ENCODE data around the gene SLC25A34. TPM values are rescaled to one million over a fixed set of nuclear protein-coding genes. Genes with fewer than 3 reads are reported as not detected.
A peak's percentile ranks its signal among the peaks of the same experiment; 100 is the strongest.

The SLC25A34 gene
- total and polyA plus RNA-seq, 4 experiments from 2014 or later = 0.08 to 4.2 (median 2.2) TPM; not detected in 1

DNA sequence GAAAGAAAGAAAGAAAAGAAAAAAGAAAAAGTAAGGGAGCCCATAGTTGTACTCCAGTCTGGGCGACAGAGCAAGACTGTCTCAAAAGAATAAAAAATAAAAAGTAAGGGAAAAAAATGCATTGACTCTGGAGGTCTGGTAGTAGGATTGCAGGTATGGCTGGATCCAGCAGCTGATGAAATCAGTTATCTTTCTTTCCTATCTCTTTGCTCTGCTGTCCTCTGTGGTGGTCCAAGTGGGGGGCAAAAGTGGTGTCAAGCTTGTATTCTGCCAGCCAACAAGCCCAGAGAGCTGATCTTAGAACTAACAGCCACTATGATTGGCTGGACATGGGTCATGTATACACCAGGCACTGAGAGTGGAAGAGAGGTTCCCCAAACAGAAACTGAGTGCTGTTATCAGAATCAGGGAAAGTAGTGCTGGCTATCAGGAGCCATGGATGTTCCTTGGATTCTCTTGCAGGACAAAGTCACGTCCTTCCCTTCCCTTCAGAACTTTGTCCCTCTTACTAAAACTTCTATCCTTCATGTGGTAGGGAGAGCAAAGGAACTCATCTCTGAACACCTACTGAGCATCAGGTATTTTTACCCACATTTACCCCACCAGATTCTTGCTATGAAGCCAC, 19.1 kb downstream of the SLC25A34 start:
- H3K27me3 Mint-ChIP-seq = peaks cover 9 to 30% of the 10 kb centered on the region in 2 donors
- POLR2A ChIA-PET (ENCODE audit: partially characterized antibody) = no interaction called here

DNA sequence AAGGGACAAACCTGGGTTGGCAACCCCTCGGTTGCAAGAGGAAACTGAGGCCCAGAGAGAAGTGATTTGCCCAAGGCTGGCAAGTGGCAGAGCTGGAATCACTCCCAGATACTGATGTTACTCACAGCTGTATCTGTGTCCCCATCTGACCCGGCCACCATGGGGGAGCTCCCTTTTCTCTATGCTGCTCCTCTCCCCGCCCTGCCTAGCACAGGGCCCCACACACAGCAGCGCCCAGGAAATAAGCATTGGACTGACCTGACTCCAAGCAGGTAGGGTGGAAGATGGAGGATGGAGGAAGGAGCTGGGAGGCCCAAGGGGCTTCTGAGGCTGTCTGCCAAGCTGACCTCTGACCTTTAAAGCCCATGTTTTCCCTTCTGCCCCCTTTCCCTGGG, 19.6 kb downstream of the SLC25A34 start:
- Mint-ChIP-seq H3K4me3 (peak overlapping the region in 1 of 8 donors; percentile 79), H3K27me3 (peaks cover 11 to 30% of the 10 kb centered on the region in 2 donors), H3K36me3 (no peaks in the 10 kb centered on the region), H3K27ac (no peak overlapping the region), H3K9me3 (peaks cover 0 to 2% (median 0%) of the 10 kb centered on the region in 8 donors), H3K4me1 (peaks cover 6 to 23% (median 14%) of the 10 kb centered on the region in 4 donors)
- Histone ChIP-seq H3K4me1 (ENCODE audit: insufficient read depth, low read length) (peaks cover 21% of the 10 kb centered on the region), H3K4me3 (ENCODE audit: low read length in 2 of 2) (no peak overlapping the region), H3K9me3 (ENCODE audit: control insufficient read depth in 1 of 2, low read length in 2 of 2) (no peaks in the 10 kb centered on the region), H3K36me3 (ENCODE audit: insufficient read depth, low read length) (no peaks in the 10 kb centered on the region), H3K27ac (ENCODE audit: low read depth, low read length) (no peak overlapping the region), H3K27me3 (ENCODE audit: insufficient read depth, low read length) (peaks cover 4% of the 10 kb centered on the region)
- intact Hi-C loops (cut with micrococcal nuclease) = no loop called here
- CTCF ChIA-PET (ENCODE audit: partially characterized antibody) = no interaction called here
- POLR2A ChIA-PET (ENCODE audit: partially characterized antibody) = no interaction called here
- no peak for DNase-seq

More for the DNA sequence above, 19.1 kb downstream of the SLC25A34 start:
- Mint-ChIP-seq H3K4me3 (no peak overlapping the region), H3K36me3 (no peaks in the 10 kb centered on the region), H3K27ac (peak overlapping the region in 1 of 7 donors; percentile 18), H3K4me1 (peaks cover 6 to 23% (median 14%) of the 10 kb centered on the region in 4 donors), H3K9me3 (peaks cover 0 to 2% (median 0%) of the 10 kb centered on the region in 8 donors)
- Histone ChIP-seq H3K4me3 (ENCODE audit: low read length in 2 of 2) (no peak overlapping the region), H3K27me3 (ENCODE audit: insufficient read depth, low read length) (peaks cover 4% of the 10 kb centered on the region), H3K36me3 (ENCODE audit: insufficient read depth, low read length) (no peaks in the 10 kb centered on the region), H3K4me1 (ENCODE audit: insufficient read depth, low read length) (peaks cover 21% of the 10 kb centered on the region), H3K27ac (ENCODE audit: low read depth, low read length) (no peak overlapping the region), H3K9me3 (ENCODE audit: control insufficient read depth in 1 of 2, low read length in 2 of 2) (no peaks in the 10 kb centered on the region)
- DNase-seq = no peak
- intact Hi-C loops (cut with micrococcal nuclease) = no loop called here
- CTCF ChIA-PET (ENCODE audit: partially characterized antibody) = interaction anchor here (0.7 kb wide), 1 partner anchor 567 kb away, joined by 3 read pairs; no protein-coding TSS in a partner anchor

DNA sequence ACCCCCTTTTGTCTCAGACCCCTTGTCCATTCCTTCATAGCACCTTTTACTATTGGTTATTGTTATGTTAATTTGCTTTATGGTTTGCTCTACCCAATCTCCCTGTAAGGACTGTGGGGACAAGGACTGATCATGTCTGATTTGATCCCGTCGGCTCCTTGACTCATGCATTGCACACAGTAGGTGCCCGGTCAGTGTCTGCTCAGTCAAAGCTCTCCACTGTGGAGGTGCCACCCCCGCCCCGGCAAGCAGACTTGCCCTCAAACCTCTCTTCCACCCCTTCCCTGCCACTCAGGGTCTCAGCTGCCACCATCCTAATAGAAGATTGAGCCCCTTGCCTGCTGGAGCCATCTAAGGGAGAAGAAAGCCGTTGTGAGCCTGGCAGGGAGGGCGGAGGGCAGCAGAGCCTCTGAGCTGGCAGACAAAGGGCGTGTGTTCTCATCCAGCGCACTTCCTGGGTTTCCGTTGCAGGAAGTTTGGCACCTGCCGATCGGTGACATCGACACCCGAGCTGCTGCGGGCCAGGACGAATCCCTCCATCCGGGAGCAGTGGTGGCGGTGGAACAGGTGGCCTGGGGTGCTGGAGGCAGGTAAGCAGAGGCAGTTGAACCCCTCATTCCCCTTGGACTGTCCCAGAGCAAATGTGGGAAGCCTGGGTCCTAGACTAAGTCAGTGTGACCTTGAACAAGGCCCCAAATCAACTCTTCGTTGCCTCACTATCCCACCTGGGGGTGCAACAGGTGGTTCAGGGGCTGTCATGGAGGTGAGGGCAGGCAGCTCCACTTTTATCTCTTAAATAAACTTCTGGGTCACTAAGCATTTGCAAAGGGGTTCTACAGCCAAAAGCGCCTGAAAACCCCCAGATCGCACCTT, 20.3 kb downstream of the SLC25A34 start:
- Mint-ChIP-seq H3K27ac (no peak overlapping the region), H3K9me3 (peaks cover 0 to 2% (median 0%) of the 10 kb centered on the region in 8 donors), H3K36me3 (no peaks in the 10 kb centered on the region), H3K4me1 (peaks cover 6 to 23% (median 14%) of the 10 kb centered on the region in 4 donors), H3K27me3 (peaks cover 11 to 35% of the 10 kb centered on the region in 2 donors), H3K4me3 (peak overlapping the region in 4 of 8 donors; percentile 34 to 79 (median 41))
- POLR2A ChIA-PET (ENCODE audit: partially characterized antibody) = no interaction called here
- peaks cover 4% of the 10 kb centered on the region for H3K27me3 ChIP-seq (ENCODE audit: insufficient read depth, low read length)
- intact Hi-C loops (cut with micrococcal nuclease) = no loop called here
- no peak overlapping the region for H3K27ac ChIP-seq (ENCODE audit: low read depth, low read length)
- peak in 1 of 5 donors; percentile 9 for DNase-seq
- H3K9me3 ChIP-seq (ENCODE audit: control insufficient read depth in 1 of 2, low read length in 2 of 2) = no peaks in the 10 kb centered on the region
- no peaks in the 10 kb centered on the region for H3K36me3 ChIP-seq (ENCODE audit: insufficient read depth, low read length)
- no peak overlapping the region for H3K4me3 ChIP-seq (ENCODE audit: low read length in 2 of 2)
- CTCF ChIA-PET (ENCODE audit: partially characterized antibody) = interaction anchor here (0.6 kb wide), 1 partner anchor 41 kb away, joined by 4 read pairs; no protein-coding TSS in a partner anchor
- H3K4me1 ChIP-seq (ENCODE audit: insufficient read depth, low read length) = peaks cover 21% of the 10 kb centered on the region

DNA sequence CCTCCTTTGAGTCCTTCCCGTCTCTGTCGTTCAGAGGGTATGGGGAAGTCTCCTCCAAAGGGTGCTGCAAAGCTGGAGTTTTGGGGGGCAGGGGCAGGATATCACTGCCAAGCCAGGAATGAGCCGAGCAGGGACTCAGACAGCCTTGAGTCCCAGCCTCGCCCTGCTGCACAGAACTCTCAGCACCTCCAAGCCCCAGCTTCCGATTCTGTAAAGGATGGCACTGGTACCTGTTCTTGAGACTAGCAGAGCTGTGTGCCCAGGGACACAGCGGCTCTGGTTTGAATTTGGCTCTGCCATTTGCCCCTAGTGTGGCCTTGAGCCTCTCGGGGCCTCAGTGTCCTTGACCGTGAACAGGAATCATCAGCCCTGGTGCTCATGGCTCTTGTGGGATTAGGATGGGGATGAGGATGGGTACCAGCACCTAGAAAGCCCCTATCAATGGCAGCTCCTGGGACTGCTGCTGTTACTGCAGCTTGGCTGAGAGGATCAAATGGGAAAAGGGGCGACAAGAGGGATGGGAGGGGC, 21.0 kb downstream of the SLC25A34 start:
- POLR2A ChIA-PET (ENCODE audit: partially characterized antibody) = no interaction called here
- Mint-ChIP-seq H3K4me1 (peaks cover 6 to 23% (median 14%) of the 10 kb centered on the region in 4 donors), H3K36me3 (no peaks in the 10 kb centered on the region), H3K27ac (no peak overlapping the region), H3K9me3 (peaks cover 0 to 2% (median 0%) of the 10 kb centered on the region in 8 donors), H3K27me3 (peaks cover 11 to 38% of the 10 kb centered on the region in 2 donors), H3K4me3 (peak overlapping the region in 3 of 8 donors; percentile 36 to 76 (median 36))
- Histone ChIP-seq H3K27ac (ENCODE audit: low read depth, low read length) (no peak overlapping the region), H3K27me3 (ENCODE audit: insufficient read depth, low read length) (peaks cover 4% of the 10 kb centered on the region), H3K9me3 (ENCODE audit: control insufficient read depth in 1 of 2, low read length in 2 of 2) (no peaks in the 10 kb centered on the region), H3K36me3 (ENCODE audit: insufficient read depth, low read length) (no peaks in the 10 kb centered on the region), H3K4me1 (ENCODE audit: insufficient read depth, low read length) (peaks cover 21% of the 10 kb centered on the region), H3K4me3 (ENCODE audit: low read length in 2 of 2) (no peak overlapping the region)
- CTCF ChIA-PET (ENCODE audit: partially characterized antibody) = interaction anchor here (0.6 kb wide), 1 partner anchor 40 kb away, joined by 4 read pairs; no protein-coding TSS in a partner anchor
- no peak for DNase-seq
- intact Hi-C loops (cut with micrococcal nuclease) = no loop called here

DNA sequence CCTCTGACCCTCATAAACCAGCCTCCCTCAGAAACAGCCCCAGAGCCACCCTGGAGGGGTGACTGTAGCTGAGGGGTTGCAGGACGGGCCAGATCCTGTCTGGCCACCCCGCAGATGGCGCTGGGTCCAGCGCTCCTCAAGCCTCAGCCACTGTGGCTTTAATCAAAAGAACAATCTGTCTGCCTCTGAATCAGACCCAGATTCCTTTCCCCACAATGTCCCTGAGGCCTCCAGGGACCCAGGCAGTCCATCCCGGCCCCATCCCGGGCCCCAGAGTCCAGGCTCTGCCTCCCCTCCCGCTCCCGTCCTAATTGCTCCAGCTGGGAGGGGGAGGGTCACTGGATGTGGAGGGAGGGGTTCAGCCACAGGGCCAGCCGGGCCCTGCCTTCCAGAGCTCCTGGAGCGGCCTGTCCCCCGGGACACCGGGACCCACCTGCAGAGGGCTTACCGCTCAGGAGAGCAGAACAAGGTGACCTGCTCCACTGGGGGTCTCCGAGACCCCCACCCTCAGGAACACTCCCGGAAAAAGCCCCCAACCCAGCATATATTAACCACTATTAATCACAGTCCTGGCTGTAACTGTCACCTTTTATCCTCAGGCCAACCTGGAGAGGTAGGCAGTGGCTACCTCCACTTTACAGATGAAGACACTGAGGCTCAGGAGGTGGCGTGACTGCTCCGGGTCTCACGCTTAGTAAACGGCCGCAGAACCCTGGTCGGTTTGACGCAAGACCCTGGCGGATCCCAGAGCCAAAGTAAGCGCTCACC, 21.7 kb downstream of the SLC25A34 start:
- Mint-ChIP-seq H3K9me3 (peaks cover 0 to 2% (median 0%) of the 10 kb centered on the region in 8 donors), H3K27me3 (peaks cover 15 to 38% of the 10 kb centered on the region in 2 donors), H3K4me1 (peaks cover 6 to 23% (median 14%) of the 10 kb centered on the region in 4 donors), H3K36me3 (no peaks in the 10 kb centered on the region), H3K4me3 (peak overlapping the region; percentile 27 to 84 (median 60)), H3K27ac (no peak overlapping the region)
- Histone ChIP-seq H3K27me3 (ENCODE audit: insufficient read depth, low read length) (peaks cover 4% of the 10 kb centered on the region), H3K36me3 (ENCODE audit: insufficient read depth, low read length) (no peaks in the 10 kb centered on the region), H3K4me1 (ENCODE audit: insufficient read depth, low read length) (peaks cover 21% of the 10 kb centered on the region), H3K4me3 (ENCODE audit: low read length in 2 of 2) (no peak overlapping the region), H3K27ac (ENCODE audit: low read depth, low read length) (no peak overlapping the region), H3K9me3 (ENCODE audit: control insufficient read depth in 1 of 2, low read length in 2 of 2) (no peaks in the 10 kb centered on the region)
- intact Hi-C loops (cut with micrococcal nuclease) = no loop called here
- no peak for DNase-seq
- POLR2A ChIA-PET (ENCODE audit: partially characterized antibody) = no interaction called here
- CTCF ChIA-PET (ENCODE audit: partially characterized antibody) = no interaction called here

DNA sequence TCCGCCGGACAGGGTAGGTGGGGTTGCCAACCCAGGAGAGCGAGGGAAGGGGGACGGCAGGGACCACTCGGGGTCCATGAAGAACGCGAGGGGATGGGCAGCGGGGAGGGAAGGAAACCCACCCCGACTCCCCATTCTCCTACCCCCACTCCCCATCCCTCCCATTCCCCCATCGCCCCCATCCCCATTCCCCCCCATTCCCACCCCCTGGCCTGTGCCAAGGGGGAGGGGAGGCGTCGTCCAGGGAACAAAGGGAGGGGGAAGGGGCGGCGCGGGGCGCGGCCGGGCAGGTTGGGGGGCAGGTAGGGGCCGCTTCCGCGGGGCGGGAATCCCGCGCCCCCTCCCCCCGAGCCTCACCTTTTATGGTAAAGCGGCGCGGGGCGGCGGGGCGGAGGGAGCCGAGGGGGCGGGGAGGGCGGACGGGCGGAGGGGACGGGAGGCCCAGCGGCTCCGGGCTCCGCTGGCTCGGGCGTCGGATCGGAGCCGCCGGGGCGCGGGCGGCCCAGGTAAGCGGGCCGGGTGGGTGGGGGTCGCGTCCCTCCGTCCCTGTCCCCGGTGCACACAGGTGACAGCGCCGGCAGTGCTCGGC, 22.4 kb downstream of the SLC25A34 start, which contains the start of gene FBLIM1:
FBLIM1 (plus strand) TSS at position 453 of the 589 bp plus-strand sequence. CDS start 6,189 bp downstream, outside the sequence.
- H3K4me3 Mint-ChIP-seq = peak within 1 kb of the TSS; percentile 45 to 84 (median 60)
- no peak within 1 kb of the TSS for H3K27ac ChIP-seq (ENCODE audit: low read depth, low read length)
- peaks cover 0 to 2% (median 0%) of the 10 kb centered on the region in 8 donors for H3K9me3 Mint-ChIP-seq

More for the DNA sequence above, 22.4 kb downstream of the SLC25A34 start, which contains the start of gene FBLIM1:
- no peak for DNase-seq
- peaks cover 16 to 36% of the 10 kb centered on the region in 2 donors for H3K27me3 Mint-ChIP-seq
- intact Hi-C loops (cut with micrococcal nuclease) = no loop called here
- Histone ChIP-seq H3K36me3 (ENCODE audit: insufficient read depth, low read length) (no peaks in the 10 kb centered on the region), H3K9me3 (ENCODE audit: control insufficient read depth in 1 of 2, low read length in 2 of 2) (no peaks in the 10 kb centered on the region), H3K4me1 (ENCODE audit: insufficient read depth, low read length) (peaks cover 21% of the 10 kb centered on the region), H3K4me3 (ENCODE audit: low read length in 2 of 2) (no peak within 1 kb of the TSS), H3K27me3 (ENCODE audit: insufficient read depth, low read length) (peaks cover 4% of the 10 kb centered on the region)
- peaks cover 6 to 23% (median 14%) of the 10 kb centered on the region in 4 donors for H3K4me1 Mint-ChIP-seq
- POLR2A ChIA-PET (ENCODE audit: partially characterized antibody) = no interaction called here
- no peaks in the 10 kb centered on the region for H3K36me3 Mint-ChIP-seq
- no peak within 1 kb of the TSS for H3K27ac Mint-ChIP-seq
- CTCF ChIA-PET (ENCODE audit: partially characterized antibody) = no interaction called here
